ENCODE measurements around the gene RSBN1.
A peak's percentile ranks its signal among the peaks of the same experiment; 100 is the strongest.

The RSBN1 gene

GRCh38 chr1:113769601-113769970 lies 42.7 kb downstream of the RSBN1 start:
- TF ChIP-seq CTCF (IDR thresholded peaks at IDR 0.05; ENCODE audit: borderline replicate concordance, insufficient read depth, low read depth, low read length): no peak
- no peak overlapping the region for H3K4me3 ChIP-seq (ENCODE audit: low read depth, low read length)

- no peak for TF ChIP-seq CTCF (IDR thresholded peaks at IDR 0.05; ENCODE audit: borderline replicate concordance, insufficient read depth, low read depth, low read length)
- no peak overlapping the region for H3K4me3 ChIP-seq (ENCODE audit: low read depth, low read length)
These were observed 43.2 kb downstream of the RSBN1 start for GRCh38 chr1:113768916-113769600.

- H3K4me3 ChIP-seq (ENCODE audit: low read depth, low read length): no peak overlapping the region
- TF ChIP-seq CTCF (IDR thresholded peaks at IDR 0.05; ENCODE audit: borderline replicate concordance, insufficient read depth, low read depth, low read length): no peak
These were observed 46.7 kb downstream of the RSBN1 start for GRCh38 chr1:113765306-113766230.

- TF ChIP-seq CTCF (IDR thresholded peaks at IDR 0.05; ENCODE audit: borderline replicate concordance, insufficient read depth, low read depth, low read length): no peak
These were observed 48.6 kb downstream of the RSBN1 start for GRCh38 chr1:113763661-113764060.

GRCh38 chr1:113761937-113762336 lies 50.3 kb downstream of the RSBN1 start:
- TF ChIP-seq CTCF (IDR thresholded peaks at IDR 0.05; ENCODE audit: borderline replicate concordance, insufficient read depth, low read depth, low read length): no peak
- no peak overlapping the region for H3K4me3 ChIP-seq (ENCODE audit: low read depth, low read length)

More at GRCh38 chr1:113763661-113764060, 48.6 kb downstream of the RSBN1 start:
- H3K4me3 ChIP-seq (ENCODE audit: low read depth, low read length): no peak overlapping the region

GRCh38 chr1:113760102-113761080 lies 51.9 kb downstream of the RSBN1 start:
- TF ChIP-seq CTCF (IDR thresholded peaks at IDR 0.05; ENCODE audit: borderline replicate concordance, insufficient read depth, low read depth, low read length): no peak
- H3K4me3 ChIP-seq (ENCODE audit: low read depth, low read length): peak overlapping the region; percentile 76

All from GM12875 (cell line).